Stomach (tissue), 9 donors: ENCODE results near the gene BMPR2. TPM values are rescaled to one million over a fixed set of nuclear protein-coding genes. Genes with fewer than 3 reads are reported as not detected.
"Not testable (repeated sequence)": the region's sequence is repeated elsewhere in the genome, so short reads cannot be mapped to it uniquely, and the experiment has no call there.

Experiments
- DNase-seq, 2 donors: peaks; one replicate each; pipeline versions ENCODE4 v3.0.0 to v3.0.0-alpha.2; 2013 to 2019
- H3K27ac ChIP-seq, 5 donors: fragments of 200-600 bp in 4 of 5; sonication (generic) in 4 of 5; one replicate each; pipeline ENCODE4 v1.5.1; 2013 to 2019; ENCODE audit warnings: mild to moderate bottlenecking in 1 of 5, moderate library complexity in 1 of 5
- H3K27me3 ChIP-seq, 3 donors: fragments of 200-600 bp; sonication (generic); one replicate each; pipeline ENCODE4 v1.5.1; 2017 to 2019; ENCODE audit warnings: mixed run types in 1 of 3
- H3K36me3 ChIP-seq, 4 donors: fragments of 200-600 bp; sonication (generic); 1 replicate in 3 of 4; 2 replicates in 1 of 4; pipeline ENCODE4 v1.5.1; 2016 to 2019
- H3K4me1 ChIP-seq, 4 donors: fragments of 200-600 bp; sonication (generic); one replicate each; pipeline ENCODE4 v1.5.1; 2016 to 2019
- H3K4me3 ChIP-seq, 4 donors: fragments of 200-600 bp; sonication (generic) in 3 of 4; one replicate each; pipeline ENCODE4 v1.5.1; 2016 to 2019; ENCODE audit warnings: mild to moderate bottlenecking in 1 of 4
- H3K9me3 ChIP-seq, 4 donors: fragments of 200-600 bp; sonication (generic); one replicate each; pipeline ENCODE4 v1.5.1; 2016 to 2019
- EP300 ChIP-seq: sonication (generic); formaldehyde crosslinking; IDR thresholded peaks from one replicate; pipeline ENCODE4 v1.6.1; 2017; ENCODE audit warnings: antibody characterized with exemption
- POLR2A ChIP-seq, 4 donors: fragments of 450-650 bp; IDR thresholded peaks; one replicate each; pipeline ENCODE4 v1.6.1; 2016; ENCODE audit warnings: antibody characterized with exemption in 4 of 4, control low read depth in 2 of 4, mild to moderate bottlenecking in 1 of 4, moderate library complexity in 1 of 4
- POLR2AphosphoS5 ChIP-seq, 3 donors: sonication (generic); formaldehyde crosslinking; IDR thresholded peaks; one replicate each; pipeline ENCODE4 v1.6.1; 2016; ENCODE audit warnings: antibody characterized with exemption in 3 of 3
- WGBS, 5 donors: extraction: QIAGEN DNeasy Blood & Tissue Kit in 3 of 5; methylation state at CpG; one replicate each; pipeline versions ENCODE4 v1.1.5 to v1.1.7; 2013 to 2018; 5-methylcytosine and 5-hydroxymethylcytosine counted together
- intact Hi-C: fragments of 100-400 bp; cut with DNase I; formaldehyde crosslinking; loops from one replicate; pipeline ENCODE4 v1.15.1; 2023; ENCODE audit warnings: low total_unique reads
- polyA plus RNA-seq, 3 donors: library from polyadenylated mRNA; stranded (reverse); fragments of 200-250 nt; gene quantifications; one replicate each; pipeline ENCODE4 v1.2.3, GENCODE V29; 2013
- total RNA-seq, 5 donors: library from RNA; depleted of rRNA; stranded (reverse); fragments of >200 nt; gene quantifications; one replicate each; pipeline versions ENCODE4 v1.1.0 to v1.2.3, GENCODE V29; 2014 to 2016
- TF ChIP-seq, protein P1 (sequence below), 7 experiments: fragments of 450-650 bp in 4 of 7; fragments of 200-600 bp in 3 of 7; sonication (generic) in 3 of 7; IDR thresholded peaks; one replicate each; pipeline ENCODE4 v1.5.1; 2016 to 2019; ENCODE audit warnings: antibody characterized with exemption in 7 of 7, control low read depth in 2 of 7, mild to moderate bottlenecking in 1 of 7
- donor health status: healthy with polysubstance abuse.
- donor health status: Bipolar disorder and iron deficiency.
- donor health status: healthy.

The BMPR2 gene
- total and polyA plus RNA-seq, 8 donors, result 2.8 to 48.3 (median 16.2) TPM

DNA sequence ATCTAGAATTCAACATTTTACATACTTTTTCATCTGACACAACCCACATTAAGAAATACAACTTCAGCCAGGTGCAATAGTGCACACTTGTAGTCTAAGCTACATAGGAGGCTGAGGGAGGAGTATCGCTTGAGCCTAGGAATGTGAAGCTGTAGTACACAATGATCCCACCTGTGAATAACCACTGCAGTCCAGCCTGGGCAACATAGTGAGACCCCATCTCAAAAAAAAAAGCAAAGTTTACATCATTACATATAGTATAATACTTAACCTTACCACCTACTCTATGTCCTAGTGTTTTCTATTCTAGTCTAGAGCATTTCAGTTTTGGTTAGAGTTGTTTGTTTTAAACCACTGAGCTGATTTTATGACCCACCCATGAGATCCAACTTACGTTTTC is 172.1 kb downstream of the BMPR2 start:
- peaks cover 0 to 26% (median 16%) of the 10 kb centered on the region in 4 donors for H3K36me3 ChIP-seq
- no peak for DNase-seq
- intact Hi-C loops, result no loop called here
- no peak overlapping the region for H3K27ac ChIP-seq
- 59 to 70% (median 66%) methylated on average over 2 of the region's 2 CpGs for WGBS, 5 donors
- no peaks in the 10 kb centered on the region for H3K27me3 ChIP-seq
- TF ChIP-seq POLR2A (IDR thresholded peaks at IDR 0.05) (no peak), EP300 (no peak), POLR2AphosphoS5 (IDR thresholded peaks at IDR 0.05) (no peak)
- TF ChIP-seq, protein P1, sequence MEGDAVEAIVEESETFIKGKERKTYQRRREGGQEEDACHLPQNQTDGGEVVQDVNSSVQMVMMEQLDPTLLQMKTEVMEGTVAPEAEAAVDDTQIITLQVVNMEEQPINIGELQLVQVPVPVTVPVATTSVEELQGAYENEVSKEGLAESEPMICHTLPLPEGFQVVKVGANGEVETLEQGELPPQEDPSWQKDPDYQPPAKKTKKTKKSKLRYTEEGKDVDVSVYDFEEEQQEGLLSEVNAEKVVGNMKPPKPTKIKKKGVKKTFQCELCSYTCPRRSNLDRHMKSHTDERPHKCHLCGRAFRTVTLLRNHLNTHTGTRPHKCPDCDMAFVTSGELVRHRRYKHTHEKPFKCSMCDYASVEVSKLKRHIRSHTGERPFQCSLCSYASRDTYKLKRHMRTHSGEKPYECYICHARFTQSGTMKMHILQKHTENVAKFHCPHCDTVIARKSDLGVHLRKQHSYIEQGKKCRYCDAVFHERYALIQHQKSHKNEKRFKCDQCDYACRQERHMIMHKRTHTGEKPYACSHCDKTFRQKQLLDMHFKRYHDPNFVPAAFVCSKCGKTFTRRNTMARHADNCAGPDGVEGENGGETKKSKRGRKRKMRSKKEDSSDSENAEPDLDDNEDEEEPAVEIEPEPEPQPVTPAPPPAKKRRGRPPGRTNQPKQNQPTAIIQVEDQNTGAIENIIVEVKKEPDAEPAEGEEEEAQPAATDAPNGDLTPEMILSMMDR (IDR thresholded peaks at IDR 0.05), result no peak
- peaks cover 0 to 28% (median 10%) of the 10 kb centered on the region in 4 donors for H3K4me1 ChIP-seq
- no peak overlapping the region for H3K4me3 ChIP-seq
- H3K9me3 ChIP-seq, result no peaks in the 10 kb centered on the region

DNA sequence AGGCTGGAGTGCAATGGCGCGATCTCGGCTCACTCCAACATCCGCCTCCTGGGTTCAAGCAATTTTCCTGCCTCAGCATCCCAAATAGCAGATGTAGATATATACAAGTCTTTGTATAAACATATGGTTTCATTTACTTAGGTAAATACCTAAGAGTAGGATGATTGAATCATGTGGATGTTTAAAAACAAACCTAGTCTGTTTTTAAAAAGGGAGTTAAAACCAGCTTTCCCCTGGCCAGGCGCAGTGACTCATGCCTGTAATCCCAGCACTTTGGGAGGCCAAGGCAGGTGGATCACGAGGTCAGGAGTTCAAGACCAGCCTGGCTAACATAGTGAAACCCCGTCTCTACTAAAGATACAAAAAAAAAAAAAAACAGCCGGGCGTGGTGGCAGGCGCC is 174.9 kb downstream of the BMPR2 start:
- not testable (repeated sequence) for DNase-seq

DNA sequence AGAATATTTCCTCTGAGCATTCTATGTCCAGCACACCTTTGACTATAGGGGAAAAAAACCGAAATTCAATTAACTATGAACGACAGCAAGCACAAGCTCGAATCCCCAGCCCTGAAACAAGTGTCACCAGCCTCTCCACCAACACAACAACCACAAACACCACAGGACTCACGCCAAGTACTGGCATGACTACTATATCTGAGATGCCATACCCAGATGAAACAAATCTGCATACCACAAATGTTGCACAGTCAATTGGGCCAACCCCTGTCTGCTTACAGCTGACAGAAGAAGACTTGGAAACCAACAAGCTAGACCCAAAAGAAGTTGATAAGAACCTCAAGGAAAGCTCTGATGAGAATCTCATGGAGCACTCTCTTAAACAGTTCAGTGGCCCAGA is 179.2 kb downstream of the BMPR2 start:
- Histone ChIP-seq H3K9me3 (no peaks in the 10 kb centered on the region), H3K36me3 (peaks cover 20 to 80% (median 72%) of the 10 kb centered on the region in 4 donors), H3K27me3 (no peaks in the 10 kb centered on the region), H3K4me1 (no peaks in the 10 kb centered on the region), H3K4me3 (no peak overlapping the region), H3K27ac (no peak overlapping the region)
- intact Hi-C loops, result no loop called here
- WGBS, 5 donors, result 80 to 94% (median 91%) methylated on average over 4 of the region's 4 CpGs
- DNase-seq, result no peak
- TF ChIP-seq, protein P1 (IDR thresholded peaks at IDR 0.05), result no peak
- TF ChIP-seq POLR2A (IDR thresholded peaks at IDR 0.05), result no peak
- no peak for TF ChIP-seq POLR2AphosphoS5 (IDR thresholded peaks at IDR 0.05)
- no peak for TF ChIP-seq EP300

More for the DNA sequence above, 174.9 kb downstream of the BMPR2 start:
- H3K4me3 ChIP-seq, intact Hi-C loops, H3K27me3 ChIP-seq, H3K9me3 ChIP-seq, H3K27ac ChIP-seq: not testable (repeated sequence)
- 72 to 93% (median 87%) methylated on average over 9 to 10 of the region's 10 CpGs for WGBS, 5 donors
- Histone ChIP-seq H3K4me1 (peaks cover 0 to 21% (median 7%) of the 10 kb centered on the region in 4 donors), H3K36me3 (peaks cover 9 to 54% (median 43%) of the 10 kb centered on the region in 4 donors)

DNA sequence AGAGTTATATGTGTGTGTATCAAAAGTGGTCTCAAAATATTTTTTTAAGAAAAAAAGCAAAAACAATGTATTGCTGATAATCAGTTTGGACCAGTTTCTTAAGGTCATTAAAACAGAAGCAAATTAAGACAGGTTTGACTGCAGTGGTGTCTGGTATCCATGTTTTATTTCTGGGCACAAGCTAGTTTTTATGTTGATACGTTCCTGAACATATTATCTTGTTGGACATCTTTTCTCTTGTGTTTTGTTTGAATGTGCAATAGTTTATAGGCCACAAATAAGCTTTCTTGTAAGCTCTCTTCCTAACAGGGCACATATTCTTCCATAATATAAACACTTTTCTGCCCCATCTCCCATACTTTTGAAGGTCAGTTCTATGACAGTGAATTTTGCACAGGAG is 184.1 kb downstream of the BMPR2 start:
- intact Hi-C loops, result no loop called here
- no peaks in the 10 kb centered on the region for H3K4me1 ChIP-seq
- WGBS, 5 donors, result 61 to 74% (median 66%) methylated on average over 1 of the region's 1 CpG

DNA sequence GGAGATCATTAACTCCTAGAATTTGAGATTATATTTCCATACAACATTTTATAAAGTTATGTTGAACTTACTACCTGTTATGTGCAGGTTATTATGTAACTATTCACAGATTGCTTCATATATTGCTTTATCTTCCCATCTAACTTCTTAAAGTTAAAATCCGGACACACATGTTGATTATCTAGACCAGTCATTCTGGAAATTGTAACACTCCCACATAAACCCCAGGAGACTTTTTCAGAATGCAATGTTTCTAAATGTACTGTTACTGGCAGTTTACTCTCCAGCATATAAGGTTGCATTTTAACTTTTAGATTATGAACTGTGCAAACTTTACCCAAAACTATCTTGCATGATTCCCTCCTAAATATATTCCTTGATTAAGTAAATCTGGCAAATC is 188.1 kb downstream of the BMPR2 start:
- intact Hi-C loops, result no loop called here
- H3K4me3 ChIP-seq, result no peak overlapping the region

More for the DNA sequence above, 184.1 kb downstream of the BMPR2 start:
- H3K36me3 ChIP-seq, result peaks cover 20 to 66% (median 51%) of the 10 kb centered on the region in 4 donors
- no peaks in the 10 kb centered on the region for H3K9me3 ChIP-seq
- no peak for DNase-seq
- no peak overlapping the region for H3K27ac ChIP-seq
- H3K4me3 ChIP-seq, result no peak overlapping the region
- H3K27me3 ChIP-seq, result no peaks in the 10 kb centered on the region
- no peak for TF ChIP-seq POLR2AphosphoS5 (IDR thresholded peaks at IDR 0.05)
- no peak for TF ChIP-seq POLR2A (IDR thresholded peaks at IDR 0.05)
- TF ChIP-seq EP300, result no peak
- TF ChIP-seq, protein P1 (IDR thresholded peaks at IDR 0.05), result no peak

More for the DNA sequence above, 188.1 kb downstream of the BMPR2 start:
- peaks cover 2 to 26% (median 17%) of the 10 kb centered on the region in 4 donors for H3K36me3 ChIP-seq
- no peaks in the 10 kb centered on the region for H3K27me3 ChIP-seq
- H3K27ac ChIP-seq, result no peak overlapping the region
- H3K9me3 ChIP-seq, result no peaks in the 10 kb centered on the region
- H3K4me1 ChIP-seq, result no peaks in the 10 kb centered on the region
- DNase-seq, result no peak
- 40 to 63% (median 45%) methylated on average over 1 of the region's 1 CpG for WGBS, 5 donors
- TF ChIP-seq EP300 (no peak), POLR2AphosphoS5 (IDR thresholded peaks at IDR 0.05) (no peak)
